ENCODE results near the gene ARPC3. TPM values are rescaled to one million over a fixed set of nuclear protein-coding genes. Genes with fewer than 3 reads are reported as not detected.
"Not testable (repeated sequence)": the region's sequence is repeated elsewhere in the genome, so short reads cannot be mapped to it uniquely, and the experiment has no call there.

Gene ARPC3
- total RNA-seq, 1 donor, result 391 TPM

DNA sequence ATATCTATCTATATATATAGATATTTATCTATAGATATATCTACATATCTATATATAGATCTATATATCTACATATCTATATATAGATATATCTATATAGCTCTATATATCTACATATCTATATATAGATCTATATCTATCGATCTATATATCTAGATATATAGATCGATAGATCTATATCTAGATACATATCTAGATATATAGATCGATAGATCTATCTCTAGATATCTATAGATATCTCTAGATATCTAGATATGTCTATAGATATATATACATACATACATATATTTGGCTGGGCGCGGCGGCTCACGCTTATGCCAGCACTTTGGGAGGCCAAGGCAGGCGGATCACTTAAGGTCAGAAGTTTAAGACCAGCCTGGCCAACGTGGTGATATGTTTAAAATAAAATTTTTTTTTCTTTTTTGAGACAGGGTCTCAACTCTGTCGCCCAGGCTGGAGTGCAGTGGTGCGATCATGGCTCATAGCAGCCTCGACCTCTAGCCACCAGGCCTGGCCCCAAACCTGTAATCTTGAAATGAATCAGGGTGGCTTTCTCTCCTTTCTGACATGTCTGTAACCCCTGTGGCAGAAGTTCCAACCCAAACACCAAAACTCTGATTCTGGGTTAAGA is 18.1 kb downstream of the ARPC3 start:
- DNase-seq (ENCODE audit: low read depth), result no peak
- H3K4me3 ChIP-seq (ENCODE audit: low read depth, low read length), result no peak overlapping the region
- TF ChIP-seq, protein P1, sequence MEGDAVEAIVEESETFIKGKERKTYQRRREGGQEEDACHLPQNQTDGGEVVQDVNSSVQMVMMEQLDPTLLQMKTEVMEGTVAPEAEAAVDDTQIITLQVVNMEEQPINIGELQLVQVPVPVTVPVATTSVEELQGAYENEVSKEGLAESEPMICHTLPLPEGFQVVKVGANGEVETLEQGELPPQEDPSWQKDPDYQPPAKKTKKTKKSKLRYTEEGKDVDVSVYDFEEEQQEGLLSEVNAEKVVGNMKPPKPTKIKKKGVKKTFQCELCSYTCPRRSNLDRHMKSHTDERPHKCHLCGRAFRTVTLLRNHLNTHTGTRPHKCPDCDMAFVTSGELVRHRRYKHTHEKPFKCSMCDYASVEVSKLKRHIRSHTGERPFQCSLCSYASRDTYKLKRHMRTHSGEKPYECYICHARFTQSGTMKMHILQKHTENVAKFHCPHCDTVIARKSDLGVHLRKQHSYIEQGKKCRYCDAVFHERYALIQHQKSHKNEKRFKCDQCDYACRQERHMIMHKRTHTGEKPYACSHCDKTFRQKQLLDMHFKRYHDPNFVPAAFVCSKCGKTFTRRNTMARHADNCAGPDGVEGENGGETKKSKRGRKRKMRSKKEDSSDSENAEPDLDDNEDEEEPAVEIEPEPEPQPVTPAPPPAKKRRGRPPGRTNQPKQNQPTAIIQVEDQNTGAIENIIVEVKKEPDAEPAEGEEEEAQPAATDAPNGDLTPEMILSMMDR (IDR thresholded peaks at IDR 0.05; ENCODE audit: insufficient read depth, low read length), result no peak

DNA sequence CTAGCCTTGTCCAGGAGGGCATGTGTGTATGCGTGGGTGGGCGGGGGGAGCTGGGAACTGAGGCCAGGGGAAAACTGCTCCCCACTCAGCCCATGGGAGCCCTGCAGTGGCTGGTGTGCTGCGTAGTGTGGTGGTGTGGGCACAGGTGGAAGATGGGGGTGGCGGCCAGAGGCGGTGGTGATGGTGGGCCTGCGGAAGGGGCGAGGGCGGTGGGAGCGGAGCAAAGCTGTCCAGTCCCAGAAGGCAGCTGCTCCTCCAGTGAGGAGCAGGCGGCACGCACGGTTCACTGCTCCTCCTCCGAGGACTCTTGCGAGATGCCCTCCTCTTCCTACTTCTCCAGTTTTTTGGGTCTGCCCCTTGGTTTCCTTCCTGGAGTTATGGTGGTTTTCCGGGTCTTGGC is 20.5 kb downstream of the ARPC3 start:
- not testable (repeated sequence) for H3K4me3 ChIP-seq (ENCODE audit: low read depth, low read length); DNase-seq (ENCODE audit: low read depth)

DNA sequence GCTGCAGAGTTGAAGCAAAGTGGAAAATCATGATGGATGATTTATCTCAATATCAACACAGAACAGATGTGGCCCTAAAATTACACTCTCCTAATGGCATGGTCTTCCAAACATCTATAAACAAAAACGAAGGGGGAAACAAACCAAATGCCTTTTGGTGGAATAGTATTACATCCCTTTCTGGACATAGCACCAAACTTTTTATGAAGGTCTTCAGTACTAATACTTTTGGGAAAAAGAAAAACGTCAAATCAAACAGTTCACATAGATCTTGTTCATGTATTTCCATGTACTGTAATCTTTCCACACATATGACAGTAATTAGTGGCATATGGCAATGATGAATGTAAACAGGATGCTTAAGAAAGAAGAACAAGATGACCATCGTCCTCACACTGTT is 23.7 kb downstream of the ARPC3 start:
- TF ChIP-seq, protein P1 (IDR thresholded peaks at IDR 0.05; ENCODE audit: insufficient read depth, low read length), result no peak
- DNase-seq (ENCODE audit: low read depth), result no peak
- H3K4me3 ChIP-seq (ENCODE audit: low read depth, low read length), result no peak overlapping the region

DNA sequence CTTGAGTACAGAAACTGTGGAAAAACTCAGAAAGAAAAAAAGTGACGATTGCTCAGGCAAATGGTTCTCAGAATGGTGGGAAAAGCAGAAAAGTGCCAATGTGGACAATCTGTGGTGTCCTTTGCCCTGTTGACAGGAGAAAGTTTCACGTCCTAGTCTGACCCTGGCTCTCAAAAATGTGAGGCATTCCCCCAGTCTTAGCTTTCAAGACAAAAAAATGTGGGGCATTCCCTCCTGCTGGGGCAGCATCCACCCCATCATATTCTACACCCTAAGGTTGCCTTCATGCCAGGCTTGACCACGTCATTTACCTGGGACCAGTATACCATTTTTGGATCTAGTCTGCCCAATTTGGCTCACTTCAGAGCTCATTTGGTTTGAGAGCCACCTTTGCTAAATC is 25.9 kb downstream of the ARPC3 start:
- no peak for DNase-seq (ENCODE audit: low read depth)
- H3K4me3 ChIP-seq (ENCODE audit: low read depth, low read length), result no peak overlapping the region
- TF ChIP-seq, protein P1 (IDR thresholded peaks at IDR 0.05; ENCODE audit: insufficient read depth, low read length), result no peak

DNA sequence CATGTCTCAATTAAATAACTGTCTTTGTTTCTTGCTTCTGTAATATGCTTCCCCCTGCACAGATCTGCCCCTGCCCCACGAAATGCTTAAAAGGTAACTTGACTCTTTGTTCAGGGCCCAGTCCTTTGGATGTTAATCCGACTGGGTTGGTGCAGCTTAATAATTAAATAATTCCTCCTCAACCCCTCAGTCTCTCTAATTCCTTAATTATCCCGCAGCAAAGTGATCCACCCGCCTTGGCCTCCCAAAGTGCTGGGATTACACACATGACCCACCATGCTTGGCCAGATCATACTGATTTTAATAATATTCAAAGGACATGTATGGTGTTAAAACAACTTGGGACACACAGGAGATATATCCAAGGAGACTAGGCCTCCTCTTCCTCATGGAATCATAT is 28.4 kb downstream of the ARPC3 start:
- no peak for DNase-seq (ENCODE audit: low read depth)
- H3K4me3 ChIP-seq (ENCODE audit: low read depth, low read length), result no peak overlapping the region
- TF ChIP-seq, protein P1 (IDR thresholded peaks at IDR 0.05; ENCODE audit: insufficient read depth, low read length), result no peak

DNA sequence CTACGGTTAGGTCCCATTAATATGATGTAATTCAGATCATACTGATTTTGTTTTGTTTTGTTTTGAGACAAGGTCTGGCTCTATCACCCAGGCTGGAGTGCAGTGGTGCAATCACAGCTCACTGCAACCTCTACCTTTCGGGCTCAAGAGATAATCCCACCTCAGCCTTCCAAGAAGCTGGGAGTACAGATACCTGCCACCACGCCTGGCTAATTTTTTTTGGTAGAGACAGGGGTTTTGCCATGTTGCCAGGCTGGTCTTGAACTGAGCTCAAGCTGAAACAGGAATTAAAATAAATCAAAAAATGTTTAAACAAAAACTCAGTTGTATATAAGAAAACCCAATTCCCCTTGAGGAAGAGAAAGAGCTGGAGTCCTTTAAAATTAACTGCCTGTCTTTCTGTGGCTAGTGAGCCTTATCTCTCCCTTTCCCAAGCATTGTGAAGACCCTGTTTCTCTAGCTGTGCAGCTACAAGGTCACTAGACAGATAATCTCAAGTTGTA is 28.9 kb downstream of the ARPC3 start:
- no peak for DNase-seq (ENCODE audit: low read depth)
- TF ChIP-seq, protein P1 (IDR thresholded peaks at IDR 0.05; ENCODE audit: insufficient read depth, low read length), result no peak

DNA sequence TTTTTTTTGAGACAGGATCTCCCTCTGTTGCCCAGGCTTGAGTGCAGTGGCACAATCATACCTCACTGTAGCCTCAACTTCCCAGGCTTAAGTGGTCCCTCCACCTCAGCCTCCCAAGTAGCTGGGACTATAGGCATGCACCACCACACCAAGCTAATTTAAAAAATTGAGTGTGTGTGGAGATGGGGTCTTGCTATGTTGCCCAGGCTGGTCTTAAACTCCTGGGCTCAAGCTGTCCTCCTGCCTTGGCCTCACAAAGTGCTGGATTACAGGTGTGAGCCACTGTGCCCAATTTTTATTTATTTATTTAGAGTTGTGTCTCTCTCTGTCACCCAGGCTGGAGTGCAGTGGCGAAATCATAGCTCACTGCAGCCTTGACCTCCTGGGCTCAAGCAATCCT is 29.5 kb downstream of the ARPC3 start:
- DNase-seq (ENCODE audit: low read depth); H3K4me3 ChIP-seq (ENCODE audit: low read depth, low read length): not testable (repeated sequence)

More for the DNA sequence above, 28.9 kb downstream of the ARPC3 start:
- H3K4me3 ChIP-seq (ENCODE audit: low read depth, low read length), result no peak overlapping the region

DNA sequence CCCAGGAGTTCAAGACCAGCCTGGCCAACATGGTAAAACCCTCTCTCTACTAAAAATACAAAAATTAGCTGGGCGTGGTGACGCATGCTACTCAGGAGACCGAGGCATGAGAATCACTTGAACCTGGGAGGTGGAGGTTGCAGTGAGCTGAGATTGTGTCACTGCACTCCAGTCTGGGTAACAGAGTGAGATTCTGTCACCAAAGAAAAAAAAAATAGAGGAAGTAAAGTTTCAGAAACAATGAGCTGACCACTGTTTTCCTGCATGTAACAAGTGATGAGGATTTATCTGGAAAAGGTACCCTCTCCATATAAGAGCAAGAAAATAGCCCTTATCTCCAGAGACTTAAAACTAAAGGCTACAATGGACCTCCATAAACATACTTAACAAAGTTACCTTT is 33.0 kb downstream of the ARPC3 start:
- DNase-seq (ENCODE audit: low read depth); H3K4me3 ChIP-seq (ENCODE audit: low read depth, low read length): not testable (repeated sequence)

DNA sequence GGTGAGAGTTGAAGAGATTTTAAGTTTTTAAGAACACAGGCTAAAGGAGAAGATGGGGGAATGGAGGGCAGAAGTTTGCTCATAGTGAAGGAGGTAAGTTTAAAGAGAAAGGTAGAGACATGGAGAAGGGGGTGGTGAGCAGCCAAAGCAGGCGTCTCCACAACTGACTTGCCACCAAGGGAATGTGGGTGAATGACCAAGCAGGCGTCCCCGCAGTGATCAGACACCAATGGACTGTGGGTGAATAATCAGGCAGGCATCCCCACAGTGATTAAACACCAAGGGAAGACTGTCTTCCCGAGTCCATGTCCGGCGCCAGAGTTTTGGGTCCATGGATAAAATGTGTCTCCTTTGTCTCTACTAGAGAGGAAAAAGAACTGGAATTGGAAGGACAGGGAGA is 40.1 kb downstream of the ARPC3 start:
- not testable (repeated sequence) for H3K4me3 ChIP-seq (ENCODE audit: low read depth, low read length); DNase-seq (ENCODE audit: low read depth)

DNA sequence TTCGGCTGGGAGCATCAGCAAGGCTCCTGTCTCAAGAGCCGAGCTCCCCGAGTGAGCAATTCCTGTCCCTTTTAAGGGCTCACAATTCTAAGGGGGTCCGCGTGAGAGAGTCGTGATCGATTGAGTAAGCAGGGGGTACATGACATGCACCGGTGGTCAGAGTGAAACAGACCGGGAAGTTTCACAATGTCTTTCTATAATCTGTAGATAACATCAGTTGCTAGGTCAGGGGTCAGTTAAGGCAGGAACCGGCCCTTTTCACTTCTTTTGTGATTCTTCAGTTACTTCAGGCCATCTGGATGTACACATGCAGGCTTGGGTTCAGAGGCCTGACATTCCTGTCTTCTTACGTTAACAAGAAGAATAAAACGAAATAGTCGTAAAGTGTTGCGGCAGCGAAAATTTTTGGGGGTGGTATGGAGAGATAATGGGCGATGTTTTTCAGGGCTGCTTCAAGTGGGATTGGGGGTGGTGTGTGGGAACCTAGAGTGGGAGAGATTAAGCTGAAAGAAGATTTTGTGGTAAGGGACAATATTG is 44.9 kb downstream of the ARPC3 start:
- not testable (repeated sequence) for H3K4me3 ChIP-seq (ENCODE audit: low read depth, low read length)

More for the DNA sequence above, 44.9 kb downstream of the ARPC3 start:
- not testable (repeated sequence) for DNase-seq (ENCODE audit: low read depth)

Measured in fibroblast of the aortic adventitia (primary cell).